GM21447 (cell line): ENCODE data around the gene LRFN2.

Source experiments
- ATAC-seq: cut with Tn5 transposase; IDR thresholded peaks from one replicate; pipeline ENCODE4 v1.9.1; 2021; ENCODE audit not compliant: unreplicated experiment

The LRFN2 gene

GRCh38 chr6:40587240-40588069 is at the start of gene LRFN2:
LRFN2 (minus strand) TSS chr6:40587364.
- no peak for ATAC-seq

GRCh38 chr6:40634429-40634828 is 47.3 kb upstream of the LRFN2 start:
- ATAC-seq: no peak

- no peak for ATAC-seq
Observed at GRCh38 chr6:40631744-40632143, 44.6 kb upstream of the LRFN2 start.

GRCh38 chr6:40630488-40630887 is 43.3 kb upstream of the LRFN2 start:
- ATAC-seq: no peak

- ATAC-seq: no peak
Observed at GRCh38 chr6:40630051-40630450, 42.9 kb upstream of the LRFN2 start.

- ATAC-seq: no peak
Observed at GRCh38 chr6:40629463-40629862, 42.3 kb upstream of the LRFN2 start.

GRCh38 chr6:40627316-40627715 is 40.2 kb upstream of the LRFN2 start:
- ATAC-seq: no peak

- no peak for ATAC-seq
Observed at GRCh38 chr6:40626886-40627285, 39.7 kb upstream of the LRFN2 start.

GRCh38 chr6:40623932-40624331 is 36.8 kb upstream of the LRFN2 start:
- ATAC-seq: no peak

- no peak for ATAC-seq
Observed at GRCh38 chr6:40623178-40623577, 36.0 kb upstream of the LRFN2 start.

GRCh38 chr6:40620574-40621240 is 33.5 kb upstream of the LRFN2 start:
- no peak for ATAC-seq

GRCh38 chr6:40614671-40615070 is 27.5 kb upstream of the LRFN2 start:
- ATAC-seq: no peak

GRCh38 chr6:40611912-40612311 is 24.7 kb upstream of the LRFN2 start:
- no peak for ATAC-seq

GRCh38 chr6:40611434-40611833 is 24.3 kb upstream of the LRFN2 start:
- no peak for ATAC-seq

- no peak for ATAC-seq
Observed at GRCh38 chr6:40610229-40610628, 23.1 kb upstream of the LRFN2 start.

- no peak for ATAC-seq
Observed at GRCh38 chr6:40606981-40607380, 19.8 kb upstream of the LRFN2 start.

- no peak for ATAC-seq
Observed at GRCh38 chr6:40606526-40606925, 19.4 kb upstream of the LRFN2 start.

GRCh38 chr6:40604082-40604481 is 16.9 kb upstream of the LRFN2 start:
- no peak for ATAC-seq

GRCh38 chr6:40599555-40599954 is 12.4 kb upstream of the LRFN2 start:
- ATAC-seq: no peak

GRCh38 chr6:40598516-40598915 is 11.4 kb upstream of the LRFN2 start:
- no peak for ATAC-seq

GRCh38 chr6:40597301-40597700 is 10.1 kb upstream of the LRFN2 start:
- ATAC-seq: no peak

- no peak for ATAC-seq
Observed at GRCh38 chr6:40588480-40588879, 1.3 kb upstream of the LRFN2 start.

- no peak for ATAC-seq
Observed at GRCh38 chr6:40588070-40588384, 863 bp upstream of the LRFN2 start.
